Gastroesophageal sphincter (tissue), 4 donors: Measurements from ENCODE around the gene PXDN. TPM values are rescaled to one million over a fixed set of nuclear protein-coding genes. Genes with fewer than 3 reads are reported as not detected.

Source experiments
- ATAC-seq: fragments of 150-250 bp; one replicate; pipeline ENCODE4 v1.9.1; 2016; ENCODE audit warnings: mild to moderate bottlenecking, moderate library complexity
- H3K27ac ChIP-seq, 4 donors: fragments of 200-600 bp; sonication (generic) in 3 of 4; 1 replicate in 3 of 4; 2 replicates in 1 of 4; pipeline ENCODE4 v1.5.1; 2016 to 2019
- H3K27me3 ChIP-seq: fragments of 200-600 bp; sonication (generic); one replicate; pipeline ENCODE4 v1.5.1; 2019
- H3K36me3 ChIP-seq, 2 donors: fragments of 200-600 bp; sonication (generic); one replicate each; pipeline ENCODE4 v1.5.1; 2019; ENCODE audit warnings: control low read depth in 1 of 2
- H3K4me1 ChIP-seq, 3 donors: fragments of 200-600 bp; sonication (generic); 1 replicate in 2 of 3; 2 replicates in 1 of 3; pipeline ENCODE4 v1.5.1; 2016 to 2019; ENCODE audit warnings: control low read depth in 2 of 3
- H3K4me3 ChIP-seq, 2 donors: fragments of 200-600 bp; sonication (generic); one replicate each; pipeline ENCODE4 v1.5.1; 2019; ENCODE audit warnings: mild to moderate bottlenecking in 1 of 2, moderate library complexity in 1 of 2
- H3K9me3 ChIP-seq, 3 donors: fragments of 200-600 bp; sonication (generic); one replicate each; pipeline ENCODE4 v1.5.1; 2017 to 2019; ENCODE audit warnings: control low read depth in 2 of 3
- EP300 ChIP-seq: sonication (generic); formaldehyde crosslinking; IDR thresholded peaks from one replicate; pipeline ENCODE4 v1.6.1; 2017; ENCODE audit warnings: antibody characterized with exemption, mild to moderate bottlenecking
- POLR2A ChIP-seq, 2 donors: fragments of 450-650 bp; IDR thresholded peaks; one replicate each; pipeline ENCODE4 v1.6.1; 2017; ENCODE audit warnings: antibody characterized with exemption in 2 of 2, mild to moderate bottlenecking in 2 of 2, moderate library complexity in 1 of 2
- POLR2AphosphoS5 ChIP-seq: sonication (generic); formaldehyde crosslinking; IDR thresholded peaks from one replicate; pipeline ENCODE4 v1.6.1; 2017; ENCODE audit warnings: antibody characterized with exemption
- WGBS, 2 donors: methylation state at CpG; one replicate each; pipeline ENCODE4 v1.1.5; 2018; ENCODE audit warnings: low coverage in 1 of 2; 5-methylcytosine and 5-hydroxymethylcytosine counted together
- total RNA-seq, 4 donors: library from RNA; depleted of rRNA; stranded (reverse); fragments of >200 nt; gene quantifications; one replicate each; pipeline ENCODE4 v1.1.0, GENCODE V29; 2016
- TF ChIP-seq, protein P1 (sequence below), 4 experiments: fragments of 200-600 bp in 2 of 4; fragments of 450-650 bp in 2 of 4; sonication (generic) in 1 of 4; IDR thresholded peaks; one replicate each; pipeline ENCODE4 v1.5.1; 2017 to 2019; ENCODE audit warnings: antibody characterized with exemption in 4 of 4, mild to moderate bottlenecking in 2 of 4, moderate library complexity in 2 of 4

Gene PXDN
- total RNA-seq, 4 donors from 2014 or later, result 19.9 to 95.9 (median 60.9) TPM

- Histone ChIP-seq H3K27ac (no peak overlapping the region), H3K36me3 (no peaks in the 10 kb centered on the region), H3K27me3 (peaks cover 23% of the 10 kb centered on the region), H3K4me3 (no peak overlapping the region), H3K9me3 (no peaks in the 10 kb centered on the region), H3K4me1 (peaks cover 0 to 13% (median 0%) of the 10 kb centered on the region in 3 donors)
- 87% methylated on average over 8 of the region's 14 CpGs; no CpG with 5 or more reads in 1 of the 2 donors for WGBS, 2 donors
- ATAC-seq, result no peak
- TF ChIP-seq EP300 (no peak), POLR2AphosphoS5 (no peak)
- TF ChIP-seq, protein P1, sequence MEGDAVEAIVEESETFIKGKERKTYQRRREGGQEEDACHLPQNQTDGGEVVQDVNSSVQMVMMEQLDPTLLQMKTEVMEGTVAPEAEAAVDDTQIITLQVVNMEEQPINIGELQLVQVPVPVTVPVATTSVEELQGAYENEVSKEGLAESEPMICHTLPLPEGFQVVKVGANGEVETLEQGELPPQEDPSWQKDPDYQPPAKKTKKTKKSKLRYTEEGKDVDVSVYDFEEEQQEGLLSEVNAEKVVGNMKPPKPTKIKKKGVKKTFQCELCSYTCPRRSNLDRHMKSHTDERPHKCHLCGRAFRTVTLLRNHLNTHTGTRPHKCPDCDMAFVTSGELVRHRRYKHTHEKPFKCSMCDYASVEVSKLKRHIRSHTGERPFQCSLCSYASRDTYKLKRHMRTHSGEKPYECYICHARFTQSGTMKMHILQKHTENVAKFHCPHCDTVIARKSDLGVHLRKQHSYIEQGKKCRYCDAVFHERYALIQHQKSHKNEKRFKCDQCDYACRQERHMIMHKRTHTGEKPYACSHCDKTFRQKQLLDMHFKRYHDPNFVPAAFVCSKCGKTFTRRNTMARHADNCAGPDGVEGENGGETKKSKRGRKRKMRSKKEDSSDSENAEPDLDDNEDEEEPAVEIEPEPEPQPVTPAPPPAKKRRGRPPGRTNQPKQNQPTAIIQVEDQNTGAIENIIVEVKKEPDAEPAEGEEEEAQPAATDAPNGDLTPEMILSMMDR (IDR thresholded peaks at IDR 0.05), result no peak
These were observed 138.3 kb downstream of the PXDN start for GRCh38 chr2:1606046-1606400.

GRCh38 chr2:1605102-1606045, 138.9 kb downstream of the PXDN start:
- peaks cover 28% of the 10 kb centered on the region for H3K27me3 ChIP-seq
- H3K9me3 ChIP-seq, result no peaks in the 10 kb centered on the region
- peak; percentile 45 for ATAC-seq
- H3K36me3 ChIP-seq, result no peaks in the 10 kb centered on the region
- H3K27ac ChIP-seq, result peak overlapping the region in 3 of 4 donors; percentile 2 to 11 (median 6)
- peaks cover 0 to 13% (median 0%) of the 10 kb centered on the region in 3 donors for H3K4me1 ChIP-seq
- no peak overlapping the region for H3K4me3 ChIP-seq
- TF ChIP-seq EP300 (no peak), POLR2A (IDR thresholded peaks at IDR 0.05) (no peak), POLR2AphosphoS5 (no peak)
- 48 to 57% methylated on average over 11 to 12 of the region's 32 CpGs for WGBS, 2 donors

- peaks cover 0 to 13% (median 0%) of the 10 kb centered on the region in 3 donors for H3K4me1 ChIP-seq
- H3K4me3 ChIP-seq, result no peak overlapping the region
- H3K36me3 ChIP-seq, result no peaks in the 10 kb centered on the region
- H3K9me3 ChIP-seq, result no peaks in the 10 kb centered on the region
- no peak for ATAC-seq
- H3K27me3 ChIP-seq, result peaks cover 39% of the 10 kb centered on the region
- WGBS, 2 donors, result 93% methylated on average over 4 of the region's 15 CpGs; no CpG with 5 or more reads in 1 of the 2 donors
- H3K27ac ChIP-seq, result no peak overlapping the region
- no peak for TF ChIP-seq POLR2AphosphoS5
- no peak for TF ChIP-seq EP300
- TF ChIP-seq, protein P1 (IDR thresholded peaks at IDR 0.05), result no peak
- no peak for TF ChIP-seq POLR2A (IDR thresholded peaks at IDR 0.05)
These were observed 140.8 kb downstream of the PXDN start for GRCh38 chr2:1603521-1603920.

GRCh38 chr2:1603059-1603458, 141.3 kb downstream of the PXDN start:
- WGBS, 2 donors, result 70 to 99% methylated on average over 2 to 13 of the region's 15 CpGs
- H3K36me3 ChIP-seq, result no peaks in the 10 kb centered on the region
- no peak for TF ChIP-seq POLR2AphosphoS5
- TF ChIP-seq EP300, result no peak
- TF ChIP-seq, protein P1 (IDR thresholded peaks at IDR 0.05), result no peak
- no peak for TF ChIP-seq POLR2A (IDR thresholded peaks at IDR 0.05)
- no peak overlapping the region for H3K27ac ChIP-seq
- no peaks in the 10 kb centered on the region for H3K9me3 ChIP-seq
- peaks cover 39% of the 10 kb centered on the region for H3K27me3 ChIP-seq
- no peak overlapping the region for H3K4me3 ChIP-seq
- peaks cover 0 to 13% (median 0%) of the 10 kb centered on the region in 3 donors for H3K4me1 ChIP-seq
- no peak for ATAC-seq

- no peak for TF ChIP-seq POLR2AphosphoS5
- WGBS, 2 donors, result 89 to 90% methylated on average over 9 to 13 of the region's 15 CpGs
- peaks cover 39% of the 10 kb centered on the region for H3K27me3 ChIP-seq
- no peaks in the 10 kb centered on the region for H3K9me3 ChIP-seq
- no peak overlapping the region for H3K4me3 ChIP-seq
- no peaks in the 10 kb centered on the region for H3K36me3 ChIP-seq
- peaks cover 0 to 13% (median 0%) of the 10 kb centered on the region in 3 donors for H3K4me1 ChIP-seq
- H3K27ac ChIP-seq, result no peak overlapping the region
- no peak for ATAC-seq
These were observed 141.9 kb downstream of the PXDN start for GRCh38 chr2:1602278-1603010.
